ENCODE measurements around the gene CMKLR1.

GRCh38 chr12:108308395-108309085, 30.6 kb downstream of the CMKLR1 start:
- TF ChIP-seq CTCF (conservative IDR thresholded peaks at IDR 0.05 in 1 of 2, IDR thresholded peaks at IDR 0.05 in 1 of 2; ENCODE audit: low read depth in 1 of 2, low read length in 2 of 2) (no peak), EZH2 (IDR thresholded peaks at IDR 0.05; ENCODE audit: low read length, missing control alignments) (no peak)

Data from fibroblast of lung (primary cell).